H1 (cell line): ENCODE results near the gene CA10. TPM values are rescaled to one million over a fixed set of nuclear protein-coding genes. Genes with fewer than 3 reads are reported as not detected.

ENCODE experiments used
- CTCF ChIA-PET: fragments of 300-600 bp; sonication (Branson Sonifier 250); formaldehyde crosslinking; loops from one replicate; lab custom pipeline; 2021; ENCODE audit not compliant: partially characterized antibody; lab: Charles Lee
- POLR2A ChIA-PET: fragments of 300-600 bp; sonication (Branson Sonifier 250); formaldehyde crosslinking; loops from one replicate; lab custom pipeline; 2021; ENCODE audit warnings: inconsistent platforms; ENCODE audit not compliant: partially characterized antibody; lab: Charles Lee
- DNase-seq, 2 experiments: peaks; one replicate each; pipeline versions ENCODE4 v3.0.0 to v3.0.0-alpha.2; 2010 to 2022; ENCODE audit warnings: low spot score in 2 of 2, low read depth in 1 of 2, mixed read lengths in 1 of 2
- FAIRE-seq: peaks from 2 replicates; lab custom pipeline; 2011; peaks lifted over from hg19 to GRCh38; lab: Jason Lieb, UNC
- H2AFZ ChIP-seq: 2 replicates; pipeline ENCODE4 v1.8.1; 2012; ENCODE audit warnings: low read length, inconsistent platforms
- H2AK5ac ChIP-seq: 2 replicates; pipeline ENCODE4 v1.6.1; 2013; ENCODE audit warnings: low read depth, low read length
- H2BK120ac ChIP-seq: replicated peaks from 2 replicates; pipeline ENCODE3; 2013; ENCODE audit warnings: low read depth, low read length, inconsistent platforms
- H2BK12ac ChIP-seq: 2 replicates; pipeline ENCODE4 v1.6.1; 2013; ENCODE audit warnings: low read depth, low read length
- H2BK15ac ChIP-seq: 2 replicates; pipeline ENCODE4 v1.6.1; 2013; ENCODE audit warnings: low read length
- H2BK20ac ChIP-seq: 2 replicates; pipeline ENCODE4 v1.6.1; 2013; ENCODE audit warnings: low read length
- H2BK5ac ChIP-seq: 2 replicates; pipeline ENCODE4 v1.6.1; 2013; ENCODE audit warnings: low read depth, low read length
- H3K14ac ChIP-seq: 2 replicates; pipeline ENCODE4 v1.6.1; 2013; ENCODE audit warnings: inconsistent platforms; ENCODE audit not compliant: insufficient read length
- H3K18ac ChIP-seq: 2 replicates; pipeline ENCODE4 v1.6.1; 2013; ENCODE audit warnings: low read length; ENCODE audit errors: extremely low read depth
- H3K23ac ChIP-seq: 2 replicates; pipeline ENCODE4 v1.6.1; 2013; ENCODE audit warnings: inconsistent platforms; ENCODE audit not compliant: insufficient read length
- H3K23me2 ChIP-seq: 2 replicates; pipeline ENCODE4 v1.6.1; 2013; ENCODE audit warnings: low read depth, low read length
- H3K27ac ChIP-seq: 2 replicates; pipeline ENCODE4 v1.6.1; 2011; ENCODE audit warnings: low read depth, low read length, inconsistent platforms
- H3K27me3 ChIP-seq, 4 experiments: replicated peaks in 1 of 4; 1 replicate in 1 of 4; 2 replicates in 3 of 4; pipeline versions ENCODE4 v1.6.1 to v1.8.1; 2011 to 2013; ENCODE audit warnings: low read length in 3 of 4, mild to moderate bottlenecking in 3 of 4, inconsistent platforms in 2 of 4, mixed read lengths in 2 of 4, moderate library complexity in 1 of 4; ENCODE audit not compliant: control insufficient read depth in 3 of 4, insufficient read depth in 3 of 4; ENCODE audit errors: extremely low read depth in 1 of 4
- H3K36me3 ChIP-seq, 4 experiments: 2 replicates each; pipeline versions ENCODE4 v1.6.1 to v1.8.1; 2011 to 2013; ENCODE audit warnings: mild to moderate bottlenecking in 4 of 4, low read length in 3 of 4, moderate library complexity in 2 of 4, control low read depth in 1 of 4, inconsistent platforms in 1 of 4; ENCODE audit not compliant: insufficient read depth in 4 of 4, control insufficient read depth in 2 of 4
- H3K4ac ChIP-seq: replicated peaks from 2 replicates; pipeline ENCODE3; 2013; ENCODE audit warnings: low read length, low read depth, mixed read lengths, inconsistent platforms; ENCODE audit not compliant: insufficient read length
- H3K4me1 ChIP-seq, 4 experiments: replicated peaks in 1 of 4; 1 replicate in 1 of 4; 2 replicates in 3 of 4; pipeline versions ENCODE4 v1.6.1 to v1.8.1; 2011 to 2013; ENCODE audit warnings: low read length in 3 of 4, inconsistent platforms in 2 of 4, mixed read lengths in 1 of 4; ENCODE audit not compliant: insufficient read depth in 4 of 4, control insufficient read depth in 3 of 4
- H3K4me2 ChIP-seq, 2 experiments: 2 replicates each; pipeline versions ENCODE4 v1.6.1 to v1.8.1; 2011 to 2013; ENCODE audit warnings: low read depth in 2 of 2, low read length in 2 of 2, control low read depth in 1 of 2, inconsistent platforms in 1 of 2, mild to moderate bottlenecking in 1 of 2; ENCODE audit not compliant: insufficient read depth in 1 of 2
- H3K4me3 ChIP-seq, 4 experiments: fragments of 200-600, 300-600 bp in 1 of 4; sonication (generic), shearing (Covaris generic), sonication (Bioruptor Twin) in 1 of 4; 2 replicates each; pipeline versions ENCODE4 v1.5.1 to v1.8.1; 2011 to 2016; ENCODE audit warnings: low read length in 4 of 4, low read depth in 3 of 4, control low read depth in 2 of 4, inconsistent platforms in 2 of 4, mild to moderate bottlenecking in 2 of 4, mixed read lengths in 1 of 4, moderate library complexity in 1 of 4; ENCODE audit not compliant: insufficient read depth in 2 of 4; ENCODE audit errors: extremely low read depth in 1 of 4
- H3K56ac ChIP-seq: replicated peaks from 2 replicates; pipeline ENCODE3; 2013; ENCODE audit warnings: low read depth, mild to moderate bottlenecking, mixed read lengths, low read length, inconsistent platforms; ENCODE audit not compliant: insufficient read length
- H3K79me1 ChIP-seq: 2 replicates; pipeline ENCODE4 v1.6.1; 2013; ENCODE audit warnings: low read depth, low read length, control low read depth
- H3K79me2 ChIP-seq, 2 experiments: 2 replicates each; pipeline versions ENCODE4 v1.6.1 to v1.8.1; 2012 to 2013; ENCODE audit warnings: low read length in 2 of 2, mild to moderate bottlenecking in 2 of 2, inconsistent platforms in 1 of 2; ENCODE audit not compliant: insufficient read depth in 2 of 2, control insufficient read depth in 1 of 2
- H3K9ac ChIP-seq, 4 experiments: replicated peaks in 1 of 4; 1 replicate in 1 of 4; 2 replicates in 3 of 4; pipeline versions ENCODE4 v1.6.1 to v1.8.1; 2011 to 2013; ENCODE audit warnings: low read depth in 3 of 4, low read length in 3 of 4, control low read depth in 2 of 4, mild to moderate bottlenecking in 2 of 4, moderate library complexity in 2 of 4, inconsistent platforms in 1 of 4; ENCODE audit errors: extremely low read depth in 1 of 4
- H3K9me3 ChIP-seq, 2 experiments: 2 replicates each; pipeline versions ENCODE4 v1.6.1 to v1.8.1; 2012 to 2013; ENCODE audit warnings: mild to moderate bottlenecking in 2 of 2, moderate library complexity in 2 of 2, control low read depth in 1 of 2, inconsistent platforms in 1 of 2, low read depth in 1 of 2, low read length in 1 of 2, mixed read lengths in 1 of 2; ENCODE audit not compliant: insufficient read depth in 2 of 2
- H4K20me1 ChIP-seq, 2 experiments: replicated peaks in 1 of 2; 2 replicates each; pipeline versions ENCODE3 to v1.8.1; 2011 to 2013; ENCODE audit warnings: inconsistent platforms in 2 of 2, low read length in 2 of 2, mild to moderate bottlenecking in 1 of 2; ENCODE audit not compliant: insufficient read depth in 2 of 2, control insufficient read depth in 1 of 2
- H4K5ac ChIP-seq: 2 replicates; pipeline ENCODE4 v1.6.1; 2013; ENCODE audit warnings: low read length, low read depth, mixed read lengths, inconsistent platforms; ENCODE audit not compliant: insufficient read length
- H4K8ac ChIP-seq: 2 replicates; pipeline ENCODE4 v1.8.0; 2013; ENCODE audit warnings: mild to moderate bottlenecking, moderate library complexity, low read length, inconsistent platforms; ENCODE audit not compliant: insufficient read depth; ENCODE audit errors: extremely low read depth
- H4K91ac ChIP-seq: replicated peaks from 2 replicates; pipeline ENCODE3; 2013; ENCODE audit warnings: low read length, mixed read lengths, inconsistent platforms; ENCODE audit not compliant: insufficient read length
- ATF3 ChIP-seq: IDR thresholded peaks from 2 replicates; pipeline ENCODE4 v1.6.1; 2011; ENCODE audit warnings: low read depth, mild to moderate bottlenecking, low read length; ENCODE audit not compliant: insufficient read depth
- CEBPB ChIP-seq: IDR thresholded peaks from 2 replicates; pipeline ENCODE4 v1.6.1; 2012; ENCODE audit warnings: low read depth, low read length
- EP300 ChIP-seq, 2 experiments: IDR thresholded peaks; 1 replicate in 1 of 2; 2 replicates in 1 of 2; pipeline ENCODE4 v1.6.1; 2011 to 2012; ENCODE audit warnings: low read depth in 2 of 2, low read length in 2 of 2, mild to moderate bottlenecking in 2 of 2, borderline replicate concordance in 1 of 2, inconsistent platforms in 1 of 2, moderate library complexity in 1 of 2
- JUND ChIP-seq: IDR thresholded peaks from 2 replicates; pipeline ENCODE4 v1.6.1; 2011; ENCODE audit warnings: mild to moderate bottlenecking, improper control_type of control experiment, low read length
- MAX ChIP-seq: IDR thresholded peaks from 2 replicates; pipeline ENCODE4 v1.6.1; 2012; ENCODE audit warnings: inconsistent platforms
- NRF1 ChIP-seq: IDR thresholded peaks from 2 replicates; pipeline ENCODE4 v1.6.1; 2011; ENCODE audit warnings: mild to moderate bottlenecking, low read depth, low read length, improper control_type of control experiment
- RNF2 ChIP-seq: fragments of 200-900, 300-1000 bp; sonication (generic); IDR thresholded peaks from 2 replicates; pipeline ENCODE4 v1.7.1; 2016; ENCODE audit warnings: borderline replicate concordance, low read depth, mild to moderate bottlenecking, antibody characterized with exemption, low read length; ENCODE audit not compliant: poor library complexity, severe bottlenecking; ENCODE audit errors: missing control alignments
- SP1 ChIP-seq: IDR thresholded peaks from 2 replicates; pipeline ENCODE4 v1.6.1; 2011; ENCODE audit warnings: low read depth, low read length
- TAF1 ChIP-seq: IDR thresholded peaks from 2 replicates; pipeline ENCODE4 v1.6.1; 2011; ENCODE audit warnings: mild to moderate bottlenecking, low read depth, low read length
- WGBS, 2 experiments: shearing (Covaris generic) in 1 of 2; methylation state at CpG; one replicate each; pipeline versions ENCODE4 v1.1.6 to v1.1.7; 2013 to 2015; ENCODE audit warnings: low lambda C conversion rate in 2 of 2, mixed read lengths in 2 of 2, inconsistent platforms in 1 of 2, low coverage in 1 of 2, missing lambda C conversion rate in 1 of 2; ENCODE audit not compliant: insufficient replicate concordance in 2 of 2, insufficient coverage in 1 of 2, insufficient read length in 1 of 2; ENCODE audit errors: extremely low coverage in 1 of 2, missing lambda C conversion rate in 1 of 2; 5-methylcytosine and 5-hydroxymethylcytosine counted together
- polyA plus RNA-seq, 7 experiments: library from polyadenylated mRNA; depleted of rRNA in 3 of 7; stranded (reverse) in 5 of 7; unstranded in 2 of 7; fragments of >200 nt in 5 of 7; fragments of 200-250 nt in 2 of 7; gene quantifications; 1 replicate in 5 of 7; 2 replicates in 1 of 7; 4 replicates in 1 of 7; pipeline versions ENCODE4 v1.2.1 to v1.2.3, GENCODE V29; 2011 to 2013; ENCODE audit warnings: missing spikeins in 2 of 7, mixed read lengths in 2 of 7
- total RNA-seq: library from RNA; stranded (reverse); fragmentation: NEBNext Ultra II Directional; extraction: Animal tissue kit (Norgen Biotek cat#: 25700); gene quantifications from 2 replicates; pipeline ENCODE4 v1.2.1, GENCODE V29; 2021

CA10 gene
- total and polyA plus RNA-seq, 2 of the 8 experiments (the other 6 are each of a cell fraction or from before 2014, with no cell fraction given) = 0.60 to 0.63 TPM

GRCh38 chr17:51933647-51934046, 224.9 kb downstream of the CA10 start:
- no peak overlapping the region for H2AFZ ChIP-seq
- no peak overlapping the region for H3K56ac ChIP-seq
- no peak overlapping the region for H3K18ac ChIP-seq
- H4K20me1 ChIP-seq = no peaks in the 10 kb centered on the region
- no peak overlapping the region for H4K8ac ChIP-seq
- H2BK5ac ChIP-seq = no peak overlapping the region
- CTCF ChIA-PET = interaction anchor here (0.7 to 1.2 kb wide), 2 partner anchors 34 to 170 kb away, joined by 3 read pairs; no protein-coding TSS in a partner anchor
- H3K23me2 ChIP-seq = no peaks in the 10 kb centered on the region
- DNase-seq = no peak
- H3K9ac ChIP-seq = no peak overlapping the region
- no peak overlapping the region for H2BK15ac ChIP-seq
- no peak overlapping the region for H2AK5ac ChIP-seq
- TF ChIP-seq JUND (no peak), CEBPB (no peak), EP300 (IDR thresholded peaks at IDR 0.05; ENCODE audit: borderline replicate concordance in 1 of 2, low read depth in 2 of 2, low read length in 2 of 2) (no peak), ATF3 (no peak), SP1 (no peak), MAX (no peak), NRF1 (no peak), RNF2 (no peak), TAF1 (no peak)
- TF ChIP-seq, all 59 proteins: peak for 0
- Histone ChIP-seq H3K4me3 (no peak overlapping the region), H3K79me2 (no peaks in the 10 kb centered on the region), H2BK120ac (no peak overlapping the region), H3K79me1 (no peaks in the 10 kb centered on the region), H3K27me3 (no peaks in the 10 kb centered on the region), H3K27ac (no peak overlapping the region), H2BK20ac (no peak overlapping the region), H3K9me3 (no peaks in the 10 kb centered on the region), H3K14ac (no peak overlapping the region), H3K36me3 (no peaks in the 10 kb centered on the region), H4K5ac (no peak overlapping the region), H3K4me2 (no peak overlapping the region), H3K23ac (no peak overlapping the region), H3K4ac (no peak overlapping the region), H2BK12ac (no peak overlapping the region), H4K91ac (no peak overlapping the region), H3K4me1 (no peaks in the 10 kb centered on the region)
- POLR2A ChIA-PET = no interaction called here
- FAIRE-seq = no peak
- WGBS, 2 experiments = 93% methylated on average over 7 of the region's 7 CpGs; no CpG with 5 or more reads in 1 of the 2 experiments
